RWPE2 (cell line): ENCODE data around the gene PDE4B.

Experiments
- ATAC-seq: fragments of 200-7000 bp; cut with Tn5 transposase; 3 replicates; pipeline ENCODE4 v1.9.1; 2021; ENCODE audit warnings: low read depth
- DNase-seq: peaks from one replicate; pipeline ENCODE4 v3.0.0-alpha.2; 2020; ENCODE audit warnings: low spot score
- H3K27ac ChIP-seq: fragments of 450-650 bp; 2 replicates; pipeline ENCODE4 v1.5.1; 2017; ENCODE audit warnings: mild to moderate bottlenecking; ENCODE audit not compliant: poor library complexity, severe bottlenecking
- H3K27me3 ChIP-seq: fragments of 250-450 bp; sonication (Bioruptor Pico); 2 replicates; pipeline ENCODE4 v1.5.1; 2021; ENCODE audit warnings: mild to moderate bottlenecking, moderate library complexity; ENCODE audit not compliant: insufficient read depth, poor library complexity, severe bottlenecking
- H3K36me3 ChIP-seq: fragments of 250-450 bp; sonication (Bioruptor Pico); 2 replicates; pipeline ENCODE4 v1.5.1; 2020; ENCODE audit warnings: low read depth, mild to moderate bottlenecking, moderate library complexity
- H3K4me1 ChIP-seq: fragments of 250-450 bp; sonication (Bioruptor Pico); 2 replicates; pipeline ENCODE4 v1.5.1; 2021; ENCODE audit warnings: mild to moderate bottlenecking, moderate library complexity; ENCODE audit not compliant: insufficient read depth, poor library complexity, severe bottlenecking
- H3K4me3 ChIP-seq: fragments of 250-450 bp; sonication (Bioruptor Pico); 2 replicates; pipeline ENCODE4 v1.5.1; 2021; ENCODE audit warnings: mild to moderate bottlenecking, moderate library complexity; ENCODE audit not compliant: severe bottlenecking
- H3K9me3 ChIP-seq: fragments of 250-450 bp; sonication (Bioruptor Pico); 2 replicates; pipeline ENCODE4 v1.5.1; 2021; ENCODE audit warnings: mild to moderate bottlenecking, moderate library complexity; ENCODE audit not compliant: severe bottlenecking
- CTCF ChIP-seq: fragments of 450-650 bp; IDR thresholded peaks from one replicate; pipeline ENCODE4 v1.5.1; 2017; ENCODE audit warnings: mild to moderate bottlenecking, moderate library complexity; ENCODE audit not compliant: poor library complexity, severe bottlenecking

Gene PDE4B

DNA sequence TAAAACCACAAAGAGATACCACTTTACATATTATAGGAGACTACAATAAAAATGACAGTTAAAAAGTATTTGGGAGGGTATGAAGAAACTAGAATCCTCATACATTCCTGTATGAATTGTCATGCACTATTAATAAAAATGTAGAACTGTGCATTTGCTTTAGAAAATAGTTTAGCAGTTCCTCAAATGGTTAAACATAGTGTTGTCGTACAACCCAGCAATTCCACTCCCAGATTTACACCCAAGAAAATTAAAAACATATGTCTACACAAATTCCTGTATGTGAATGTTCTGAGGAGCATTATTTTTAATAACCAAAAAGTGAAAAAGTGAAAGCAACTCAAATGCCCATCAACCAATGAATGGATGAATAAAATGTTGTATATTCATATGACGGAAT, 23.1 kb upstream of the PDE4B start:
- DNase-seq (no peak), ATAC-seq (no peak)
- H3K4me3 ChIP-seq, result no peak overlapping the region
- no peak for TF ChIP-seq CTCF
- H3K27ac ChIP-seq, result no peak overlapping the region
- no peaks in the 10 kb centered on the region for H3K36me3 ChIP-seq
- no peaks in the 10 kb centered on the region for H3K4me1 ChIP-seq
- no peaks in the 10 kb centered on the region for H3K9me3 ChIP-seq
- no peaks in the 10 kb centered on the region for H3K27me3 ChIP-seq

DNA sequence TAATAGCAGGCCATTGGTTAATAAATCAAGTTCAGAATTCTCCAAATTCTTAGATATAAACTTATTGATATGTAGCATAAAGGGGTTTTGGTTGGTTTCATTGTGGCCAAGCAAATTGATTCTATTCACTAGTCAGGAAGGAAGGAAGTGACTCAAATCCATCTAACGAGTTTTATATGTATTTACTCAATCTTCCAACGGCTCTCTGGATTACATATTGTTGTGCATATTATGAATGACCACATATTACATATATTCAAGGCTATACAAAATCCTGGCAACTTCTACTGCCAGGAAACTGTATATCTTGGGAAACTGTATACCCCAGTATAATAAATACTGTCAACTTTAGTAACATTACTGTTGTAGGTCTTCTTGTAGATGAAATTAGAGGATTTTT, 20.1 kb upstream of the PDE4B start:
- H3K36me3 ChIP-seq, result no peaks in the 10 kb centered on the region
- H3K4me1 ChIP-seq, result no peaks in the 10 kb centered on the region
- ATAC-seq (no peak), DNase-seq (no peak)
- TF ChIP-seq CTCF, result no peak
- H3K27me3 ChIP-seq, result no peaks in the 10 kb centered on the region
- no peak overlapping the region for H3K27ac ChIP-seq
- H3K4me3 ChIP-seq, result no peak overlapping the region
- H3K9me3 ChIP-seq, result no peaks in the 10 kb centered on the region

GRCh38 chr1:65773391-65774123, 19.1 kb upstream of the PDE4B start:
- no peak for TF ChIP-seq CTCF
- Histone ChIP-seq H3K4me1 (no peaks in the 10 kb centered on the region), H3K4me3 (no peak overlapping the region), H3K27me3 (no peaks in the 10 kb centered on the region), H3K27ac (no peak overlapping the region), H3K9me3 (no peaks in the 10 kb centered on the region), H3K36me3 (no peaks in the 10 kb centered on the region)
- DNase-seq, result no peak
- ATAC-seq, result no peak

GRCh38 chr1:65788762-65789161, 3.9 kb upstream of the PDE4B start:
- Histone ChIP-seq H3K36me3 (no peaks in the 10 kb centered on the region), H3K27me3 (peaks cover 32% of the 10 kb centered on the region), H3K27ac (no peak overlapping the region), H3K9me3 (peaks cover 5% of the 10 kb centered on the region), H3K4me1 (no peaks in the 10 kb centered on the region), H3K4me3 (no peak overlapping the region)
- ATAC-seq, result no peak
- no peak for TF ChIP-seq CTCF
- DNase-seq, result no peak

GRCh38 chr1:65791396-65791795, 1.3 kb upstream of the PDE4B start:
- H3K4me1 ChIP-seq, result no peaks in the 10 kb centered on the region
- DNase-seq (no peak), ATAC-seq (no peak)
- no peak overlapping the region for H3K27ac ChIP-seq
- peaks cover 5% of the 10 kb centered on the region for H3K9me3 ChIP-seq
- TF ChIP-seq CTCF, result no peak
- H3K4me3 ChIP-seq, result no peak overlapping the region
- peaks cover 49% of the 10 kb centered on the region for H3K27me3 ChIP-seq
- H3K36me3 ChIP-seq, result no peaks in the 10 kb centered on the region
